ENCODE results near the gene AGAP1. TPM values are rescaled to one million over a fixed set of nuclear protein-coding genes. Genes with fewer than 3 reads are reported as not detected.

AGAP1 gene
- total and polyA plus RNA-seq, 2 donors (not counting 3 experiments of a cell fraction or from before 2014, with no cell fraction given), result 10.2 to 20.9 TPM

GRCh38 chr2:236130349-236130998 lies 636.6 kb downstream of the AGAP1 start:
- no peak overlapping the region for H3K27ac ChIP-seq (ENCODE audit: insufficient read depth, low read depth, low read length)
- no peak for TF ChIP-seq POLR2AphosphoS5 (IDR thresholded peaks at IDR 0.05; ENCODE audit: insufficient read depth, low read depth, low read length)
- no peak for TF ChIP-seq MYC (IDR thresholded peaks at IDR 0.05; ENCODE audit: low read depth, low read length)
- TF ChIP-seq GATA2 (IDR thresholded peaks at IDR 0.05; ENCODE audit: insufficient read depth, insufficient read length, low read depth, low read length), result no peak
- no peak for TF ChIP-seq EZH2 (IDR thresholded peaks at IDR 0.05; ENCODE audit: borderline replicate concordance, low read depth, low read length, severe bottlenecking)
- H3K9me3 ChIP-seq (replicated peaks; ENCODE audit: control insufficient read depth, insufficient read depth, low read length), result no peaks in the 10 kb centered on the region
- DNase-seq (ENCODE audit: low read depth, low spot score) (no peak), FAIRE-seq (no peak)
- ChIA-PET POLR2A (no interaction called here), CTCF (interaction anchor here (1.1 kb wide), 1 partner anchor 11 kb away, joined by 3 read pairs; no protein-coding TSS in a partner anchor)
- H3K4me3 ChIP-seq (replicated peaks in 1 of 3; ENCODE audit: insufficient read depth in 1 of 3, low read depth in 1 of 3, low read length in 3 of 3), result no peak overlapping the region
- no peaks in the 10 kb centered on the region for H4K20me1 ChIP-seq (replicated peaks; ENCODE audit: control insufficient read depth, extremely low read depth, insufficient read depth, low read length)
- no peaks in the 10 kb centered on the region for H3K27me3 ChIP-seq (ENCODE audit: control insufficient read depth in 2 of 2, insufficient read depth in 2 of 2, low read length in 2 of 2)
- dilution Hi-C loops (cut with MboI; ENCODE audit: extremely low pct_ligation_motif_present, low sequenced_read_pairs) (no loop called here), intact Hi-C loops (cut with micrococcal nuclease) (no loop called here)
- no peak overlapping the region for H2AFZ ChIP-seq (ENCODE audit: low read depth, low read length)
- H3K79me2 ChIP-seq (ENCODE audit: control insufficient read depth, insufficient read depth, low read length), result no peaks in the 10 kb centered on the region
- H3K4me2 ChIP-seq (ENCODE audit: insufficient read depth, low read length), result no peak overlapping the region
- H3K4me1 ChIP-seq (ENCODE audit: control insufficient read depth, extremely low read depth, insufficient read depth, low read length), result no peaks in the 10 kb centered on the region
- BruUV-seq (replicated peaks), result no TSS peak
- no peak overlapping the region for H3K9ac ChIP-seq (replicated peaks; ENCODE audit: extremely low read depth, insufficient read depth, low read length)
- H3K9me1 ChIP-seq (replicated peaks; ENCODE audit: control insufficient read depth, extremely low read depth, insufficient read depth, low read length), result no peaks in the 10 kb centered on the region
- no peaks in the 10 kb centered on the region for H3K36me3 ChIP-seq (ENCODE audit: control insufficient read depth in 2 of 2, extremely low read depth in 1 of 2, insufficient read depth in 2 of 2, low read length in 2 of 2)

GRCh38 chr2:236131073-236131692 lies 637.3 kb downstream of the AGAP1 start:
- Histone ChIP-seq H3K36me3 (ENCODE audit: control insufficient read depth in 2 of 2, extremely low read depth in 1 of 2, insufficient read depth in 2 of 2, low read length in 2 of 2) (no peaks in the 10 kb centered on the region), H3K27me3 (ENCODE audit: control insufficient read depth in 2 of 2, insufficient read depth in 2 of 2, low read length in 2 of 2) (no peaks in the 10 kb centered on the region), H4K20me1 (replicated peaks; ENCODE audit: control insufficient read depth, extremely low read depth, insufficient read depth, low read length) (no peaks in the 10 kb centered on the region), H3K79me2 (ENCODE audit: control insufficient read depth, insufficient read depth, low read length) (no peaks in the 10 kb centered on the region), H3K9me1 (replicated peaks; ENCODE audit: control insufficient read depth, extremely low read depth, insufficient read depth, low read length) (no peaks in the 10 kb centered on the region), H3K27ac (ENCODE audit: insufficient read depth, low read depth, low read length) (no peak overlapping the region), H3K4me3 (replicated peaks in 1 of 3; ENCODE audit: insufficient read depth in 1 of 3, low read depth in 1 of 3, low read length in 3 of 3) (no peak overlapping the region), H3K4me1 (ENCODE audit: control insufficient read depth, extremely low read depth, insufficient read depth, low read length) (no peaks in the 10 kb centered on the region), H2AFZ (ENCODE audit: low read depth, low read length) (no peak overlapping the region), H3K9me3 (replicated peaks; ENCODE audit: control insufficient read depth, insufficient read depth, low read length) (no peaks in the 10 kb centered on the region), H3K9ac (replicated peaks; ENCODE audit: extremely low read depth, insufficient read depth, low read length) (no peak overlapping the region), H3K4me2 (ENCODE audit: insufficient read depth, low read length) (no peak overlapping the region)
- CTCF ChIA-PET, result interaction anchor here (1.1 kb wide), 1 partner anchor 10 kb away, joined by 3 read pairs; no protein-coding TSS in a partner anchor
- intact Hi-C loops (cut with micrococcal nuclease), result no loop called here
- FAIRE-seq (no peak), DNase-seq (ENCODE audit: low read depth, low spot score) (no peak)
- BruUV-seq (replicated peaks), result no TSS peak
- dilution Hi-C loops (cut with MboI; ENCODE audit: extremely low pct_ligation_motif_present, low sequenced_read_pairs), result no loop called here
- POLR2A ChIA-PET, result no interaction called here
- TF ChIP-seq EZH2 (IDR thresholded peaks at IDR 0.05; ENCODE audit: borderline replicate concordance, low read depth, low read length, severe bottlenecking) (no peak), CTCF (IDR thresholded peaks at IDR 0.05; ENCODE audit: extremely low read depth in 1 of 2, insufficient read depth in 1 of 2, low read depth in 1 of 2, low read length in 2 of 2) (no peak), POLR2A (IDR thresholded peaks at IDR 0.05; ENCODE audit: low read depth, low read length) (no peak), JUN (IDR thresholded peaks at IDR 0.05; ENCODE audit: borderline replicate concordance, insufficient read depth, insufficient read length, low read depth) (no peak), POLR2AphosphoS5 (IDR thresholded peaks at IDR 0.05; ENCODE audit: insufficient read depth, low read depth, low read length) (no peak), FOS (IDR thresholded peaks at IDR 0.05; ENCODE audit: borderline replicate concordance, insufficient read depth, low read length) (no peak), MAX (IDR thresholded peaks at IDR 0.05; ENCODE audit: insufficient read depth, insufficient read length) (no peak), MYC (IDR thresholded peaks at IDR 0.05; ENCODE audit: low read depth, low read length) (no peak), GATA2 (IDR thresholded peaks at IDR 0.05; ENCODE audit: insufficient read depth, insufficient read length, low read depth, low read length) (no peak)

All from endothelial cell of umbilical vein (primary cell).